Measurements from ENCODE around the gene RNF181.

RNF181 gene

DNA sequence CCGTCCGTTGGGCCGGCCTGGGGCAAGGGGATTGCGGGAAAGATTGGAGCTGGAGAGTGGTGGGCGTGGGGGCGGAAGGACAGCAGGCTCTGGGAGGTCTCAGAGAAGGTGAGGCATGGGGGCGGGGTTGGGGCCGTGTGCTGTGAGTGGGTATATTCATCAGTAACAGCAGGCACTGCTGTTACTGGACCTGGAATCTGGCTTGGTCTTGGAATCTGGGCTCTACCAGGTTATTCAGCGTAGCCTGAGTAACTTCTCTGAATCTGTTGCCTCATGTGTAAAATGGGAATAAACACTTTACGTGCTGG, 435 bp downstream of the RNF181 start (continued):
- TF ChIP-seq GLIS3 (CRISPR knock-in tag; IDR thresholded peaks at IDR 0.05) (no peak), ZNF565 (CRISPR knock-in tag; conservative IDR thresholded peaks at IDR 0.05; ENCODE audit: low read depth) (no peak)
- TF ChIP-seq, protein P1, sequence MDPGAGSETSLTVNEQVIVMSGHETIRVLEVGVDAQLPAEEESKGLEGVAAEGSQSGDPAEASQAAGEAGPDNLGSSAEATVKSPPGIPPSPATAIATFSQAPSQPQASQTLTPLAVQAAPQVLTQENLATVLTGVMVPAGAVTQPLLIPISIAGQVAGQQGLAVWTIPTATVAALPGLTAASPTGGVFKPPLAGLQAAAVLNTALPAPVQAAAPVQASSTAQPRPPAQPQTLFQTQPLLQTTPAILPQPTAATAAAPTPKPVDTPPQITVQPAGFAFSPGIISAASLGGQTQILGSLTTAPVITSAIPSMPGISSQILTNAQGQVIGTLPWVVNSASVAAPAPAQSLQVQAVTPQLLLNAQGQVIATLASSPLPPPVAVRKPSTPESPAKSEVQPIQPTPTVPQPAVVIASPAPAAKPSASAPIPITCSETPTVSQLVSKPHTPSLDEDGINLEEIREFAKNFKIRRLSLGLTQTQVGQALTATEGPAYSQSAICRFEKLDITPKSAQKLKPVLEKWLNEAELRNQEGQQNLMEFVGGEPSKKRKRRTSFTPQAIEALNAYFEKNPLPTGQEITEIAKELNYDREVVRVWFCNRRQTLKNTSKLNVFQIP (CRISPR knock-in tag; IDR thresholded peaks at IDR 0.05; ENCODE audit: borderline replicate concordance, low read depth) = no peak

GRCh38 chr2:85596486-85597143, 1.1 kb downstream of the RNF181 start:
- ATAC-seq = no peak
- TF ChIP-seq OSR1 (CRISPR knock-in tag; IDR thresholded peaks at IDR 0.05) = no peak
- TF ChIP-seq ZNF565 (CRISPR knock-in tag; conservative IDR thresholded peaks at IDR 0.05; ENCODE audit: low read depth) = no peak
- no peak for TF ChIP-seq CSDC2 (CRISPR knock-in tag; IDR thresholded peaks at IDR 0.05)
- no peak for TF ChIP-seq ARNTL (CRISPR knock-in tag; IDR thresholded peaks at IDR 0.05; ENCODE audit: borderline replicate concordance, low read depth)
- no peak for TF ChIP-seq ZC3H10 (CRISPR knock-in tag; IDR thresholded peaks at IDR 0.05)
- no peak for TF ChIP-seq CSRNP3 (CRISPR knock-in tag; IDR thresholded peaks at IDR 0.05)
- TF ChIP-seq, protein P2, sequence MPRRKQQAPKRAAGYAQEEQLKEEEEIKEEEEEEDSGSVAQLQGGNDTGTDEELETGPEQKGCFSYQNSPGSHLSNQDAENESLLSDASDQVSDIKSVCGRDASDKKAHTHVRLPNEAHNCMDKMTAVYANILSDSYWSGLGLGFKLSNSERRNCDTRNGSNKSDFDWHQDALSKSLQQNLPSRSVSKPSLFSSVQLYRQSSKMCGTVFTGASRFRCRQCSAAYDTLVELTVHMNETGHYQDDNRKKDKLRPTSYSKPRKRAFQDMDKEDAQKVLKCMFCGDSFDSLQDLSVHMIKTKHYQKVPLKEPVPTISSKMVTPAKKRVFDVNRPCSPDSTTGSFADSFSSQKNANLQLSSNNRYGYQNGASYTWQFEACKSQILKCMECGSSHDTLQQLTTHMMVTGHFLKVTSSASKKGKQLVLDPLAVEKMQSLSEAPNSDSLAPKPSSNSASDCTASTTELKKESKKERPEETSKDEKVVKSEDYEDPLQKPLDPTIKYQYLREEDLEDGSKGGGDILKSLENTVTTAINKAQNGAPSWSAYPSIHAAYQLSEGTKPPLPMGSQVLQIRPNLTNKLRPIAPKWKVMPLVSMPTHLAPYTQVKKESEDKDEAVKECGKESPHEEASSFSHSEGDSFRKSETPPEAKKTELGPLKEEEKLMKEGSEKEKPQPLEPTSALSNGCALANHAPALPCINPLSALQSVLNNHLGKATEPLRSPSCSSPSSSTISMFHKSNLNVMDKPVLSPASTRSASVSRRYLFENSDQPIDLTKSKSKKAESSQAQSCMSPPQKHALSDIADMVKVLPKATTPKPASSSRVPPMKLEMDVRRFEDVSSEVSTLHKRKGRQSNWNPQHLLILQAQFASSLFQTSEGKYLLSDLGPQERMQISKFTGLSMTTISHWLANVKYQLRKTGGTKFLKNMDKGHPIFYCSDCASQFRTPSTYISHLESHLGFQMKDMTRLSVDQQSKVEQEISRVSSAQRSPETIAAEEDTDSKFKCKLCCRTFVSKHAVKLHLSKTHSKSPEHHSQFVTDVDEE (CRISPR knock-in tag; IDR thresholded peaks at IDR 0.05) = no peak
- TF ChIP-seq SNAI2 (CRISPR knock-in tag; IDR thresholded peaks at IDR 0.05) = no peak
- TF ChIP-seq ZNF70 (CRISPR knock-in tag; IDR thresholded peaks at IDR 0.05) = no peak
- TF ChIP-seq CREB5 (CRISPR knock-in tag; IDR thresholded peaks at IDR 0.05; ENCODE audit: low read depth) = no peak
- TF ChIP-seq, protein P3, sequence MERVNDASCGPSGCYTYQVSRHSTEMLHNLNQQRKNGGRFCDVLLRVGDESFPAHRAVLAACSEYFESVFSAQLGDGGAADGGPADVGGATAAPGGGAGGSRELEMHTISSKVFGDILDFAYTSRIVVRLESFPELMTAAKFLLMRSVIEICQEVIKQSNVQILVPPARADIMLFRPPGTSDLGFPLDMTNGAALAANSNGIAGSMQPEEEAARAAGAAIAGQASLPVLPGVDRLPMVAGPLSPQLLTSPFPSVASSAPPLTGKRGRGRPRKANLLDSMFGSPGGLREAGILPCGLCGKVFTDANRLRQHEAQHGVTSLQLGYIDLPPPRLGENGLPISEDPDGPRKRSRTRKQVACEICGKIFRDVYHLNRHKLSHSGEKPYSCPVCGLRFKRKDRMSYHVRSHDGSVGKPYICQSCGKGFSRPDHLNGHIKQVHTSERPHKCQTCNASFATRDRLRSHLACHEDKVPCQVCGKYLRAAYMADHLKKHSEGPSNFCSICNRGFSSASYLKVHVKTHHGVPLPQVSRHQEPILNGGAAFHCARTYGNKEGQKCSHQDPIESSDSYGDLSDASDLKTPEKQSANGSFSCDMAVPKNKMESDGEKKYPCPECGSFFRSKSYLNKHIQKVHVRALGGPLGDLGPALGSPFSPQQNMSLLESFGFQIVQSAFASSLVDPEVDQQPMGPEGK (CRISPR knock-in tag; IDR thresholded peaks at IDR 0.05; ENCODE audit: borderline replicate concordance) = no peak
- TF ChIP-seq, protein P1 (CRISPR knock-in tag; IDR thresholded peaks at IDR 0.05; ENCODE audit: borderline replicate concordance, low read depth) = no peak

- no peak for TF ChIP-seq ISL1 (CRISPR knock-in tag; IDR thresholded peaks at IDR 0.05)
- TF ChIP-seq ESRRG (CRISPR knock-in tag; IDR thresholded peaks at IDR 0.05) = no peak
- ATAC-seq = no peak
Measured at GRCh38 chr2:85597241-85597640, 1.7 kb downstream of the RNF181 start.

- TF ChIP-seq ISL1 (CRISPR knock-in tag; IDR thresholded peaks at IDR 0.05) = no peak
- no peak for TF ChIP-seq ZC3H10 (CRISPR knock-in tag; IDR thresholded peaks at IDR 0.05)
- TF ChIP-seq, protein P3 (CRISPR knock-in tag; IDR thresholded peaks at IDR 0.05; ENCODE audit: borderline replicate concordance) = no peak
- TF ChIP-seq ARNTL (CRISPR knock-in tag; IDR thresholded peaks at IDR 0.05; ENCODE audit: borderline replicate concordance, low read depth) = no peak
- TF ChIP-seq ZNF8 (CRISPR knock-in tag; IDR thresholded peaks at IDR 0.05) = no peak
- TF ChIP-seq TCF4 (CRISPR knock-in tag; IDR thresholded peaks at IDR 0.05; ENCODE audit: borderline replicate concordance) = no peak
- no peak for TF ChIP-seq OSR1 (CRISPR knock-in tag; IDR thresholded peaks at IDR 0.05)
- no peak for ATAC-seq
Measured at GRCh38 chr2:85598594-85599340, 3.2 kb downstream of the RNF181 start.

Data from SK-N-SH treated with all-trans-retinoic acid at 6 μM for 48 hours (cell line).